Osteocyte (in vitro differentiated cells): ENCODE measurements around the gene OR2B3. TPM values are rescaled to one million over a fixed set of nuclear protein-coding genes. Genes with fewer than 3 reads are reported as not detected.
"Not testable (repeated sequence)": the region's sequence is repeated elsewhere in the genome, so short reads cannot be mapped to it uniquely, and the experiment has no call there.

Source experiments
- DNase-seq: peaks from one replicate; pipeline ENCODE4 v3.0.0; 2021; ENCODE audit warnings: mixed read lengths; ENCODE audit not compliant: unreplicated experiment; ENCODE audit errors: extremely low spot score
- H3K27ac Mint-ChIP-seq: one replicate; pipeline ENCODE4 v1.8.0; 2021; ENCODE audit warnings: mild to moderate bottlenecking, mixed read lengths; ENCODE audit not compliant: unreplicated experiment
- H3K27me3 Mint-ChIP-seq: one replicate; pipeline ENCODE4 v1.8.0; 2021; ENCODE audit warnings: mixed read lengths; ENCODE audit not compliant: unreplicated experiment
- H3K36me3 Mint-ChIP-seq: one replicate; pipeline ENCODE4 v1.8.0; 2021; ENCODE audit warnings: mixed read lengths; ENCODE audit not compliant: unreplicated experiment
- H3K4me1 Mint-ChIP-seq: one replicate; pipeline ENCODE4 v1.8.0; 2021; ENCODE audit warnings: mixed read lengths; ENCODE audit not compliant: unreplicated experiment
- H3K4me3 Mint-ChIP-seq: one replicate; pipeline ENCODE4 v1.8.0; 2021; ENCODE audit warnings: mild to moderate bottlenecking, moderate library complexity, mixed read lengths; ENCODE audit not compliant: unreplicated experiment
- H3K9me3 Mint-ChIP-seq: one replicate; pipeline ENCODE4 v1.8.0; 2021; ENCODE audit warnings: mixed read lengths; ENCODE audit not compliant: unreplicated experiment
- long read RNA-seq: library from polyadenylated mRNA; unstranded; transcript quantifications from one replicate; pipeline ENCODE4 v2.0.0, GENCODE V29; 2021
- total RNA-seq: library from RNA; stranded (reverse); gene quantifications from 2 replicates; pipeline ENCODE4 v1.2.1, GENCODE V29; 2021
- TF ChIP-seq, protein P1 (sequence below): fragments of 200-600 bp; sonication (generic); IDR thresholded peaks from 2 replicates; pipeline ENCODE4 v1.5.0; 2021; ENCODE audit warnings: antibody characterized with exemption, mild to moderate bottlenecking, moderate library complexity

The OR2B3 gene
- not detected in 2 replicates for total RNA-seq
- long read RNA-seq: 0 reads

DNA sequence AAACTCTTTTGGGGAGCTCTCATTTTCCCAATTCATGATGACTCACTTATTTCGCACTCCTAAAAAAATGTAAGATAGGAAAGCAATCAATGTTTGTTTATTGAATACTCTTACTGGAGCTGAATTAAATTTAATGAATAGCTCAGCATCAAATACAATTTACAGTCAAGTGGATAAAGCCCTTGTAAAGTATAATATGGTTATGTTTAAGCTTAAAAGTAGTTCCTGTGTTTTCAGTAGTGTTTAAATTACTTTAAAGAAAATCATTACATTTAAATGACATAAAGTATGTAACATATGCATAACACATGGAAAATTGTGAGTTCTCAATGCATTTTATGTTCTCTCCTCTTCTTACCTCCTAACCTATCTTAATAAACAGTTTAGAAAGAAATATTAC, at the start of gene OR2B3:
Gene OR2B3, minus strand, starts transcription at position 101 of the 400 bp plus-strand sequence. Its CDS starts 65 bp downstream, at position 36.
- no peak for DNase-seq
- H3K36me3 Mint-ChIP-seq: no peaks in the 10 kb centered on the region
- H3K4me3 Mint-ChIP-seq: no peak within 1 kb of the TSS
- no peaks in the 10 kb centered on the region for H3K9me3 Mint-ChIP-seq
- no peaks in the 10 kb centered on the region for H3K4me1 Mint-ChIP-seq
- TF ChIP-seq, protein P1, sequence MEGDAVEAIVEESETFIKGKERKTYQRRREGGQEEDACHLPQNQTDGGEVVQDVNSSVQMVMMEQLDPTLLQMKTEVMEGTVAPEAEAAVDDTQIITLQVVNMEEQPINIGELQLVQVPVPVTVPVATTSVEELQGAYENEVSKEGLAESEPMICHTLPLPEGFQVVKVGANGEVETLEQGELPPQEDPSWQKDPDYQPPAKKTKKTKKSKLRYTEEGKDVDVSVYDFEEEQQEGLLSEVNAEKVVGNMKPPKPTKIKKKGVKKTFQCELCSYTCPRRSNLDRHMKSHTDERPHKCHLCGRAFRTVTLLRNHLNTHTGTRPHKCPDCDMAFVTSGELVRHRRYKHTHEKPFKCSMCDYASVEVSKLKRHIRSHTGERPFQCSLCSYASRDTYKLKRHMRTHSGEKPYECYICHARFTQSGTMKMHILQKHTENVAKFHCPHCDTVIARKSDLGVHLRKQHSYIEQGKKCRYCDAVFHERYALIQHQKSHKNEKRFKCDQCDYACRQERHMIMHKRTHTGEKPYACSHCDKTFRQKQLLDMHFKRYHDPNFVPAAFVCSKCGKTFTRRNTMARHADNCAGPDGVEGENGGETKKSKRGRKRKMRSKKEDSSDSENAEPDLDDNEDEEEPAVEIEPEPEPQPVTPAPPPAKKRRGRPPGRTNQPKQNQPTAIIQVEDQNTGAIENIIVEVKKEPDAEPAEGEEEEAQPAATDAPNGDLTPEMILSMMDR: no peak
- H3K27ac Mint-ChIP-seq: no peak within 1 kb of the TSS
- H3K27me3 Mint-ChIP-seq: no peaks in the 10 kb centered on the region

DNA sequence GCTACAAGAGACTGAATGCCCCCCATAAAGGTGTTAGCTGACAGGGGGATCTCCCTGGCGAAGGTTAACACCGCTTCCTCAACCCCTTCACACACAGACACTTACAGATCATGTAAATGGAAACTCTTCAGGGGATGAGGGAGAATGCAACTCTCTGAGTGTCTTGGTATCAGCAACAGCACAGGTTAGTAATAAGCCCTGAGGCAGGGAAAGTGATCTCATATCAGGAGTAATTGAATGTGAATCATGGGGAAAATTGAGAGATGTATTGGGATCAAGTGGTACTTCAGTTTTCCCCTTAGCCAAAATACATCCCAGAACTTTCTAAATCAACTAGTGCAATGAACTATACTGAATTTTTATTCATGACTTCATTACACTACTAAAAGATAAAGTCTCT, 44.6 kb upstream of the OR2B3 start:
- no peaks in the 10 kb centered on the region for H3K36me3 Mint-ChIP-seq
- TF ChIP-seq, protein P1: no peak
- H3K4me3 Mint-ChIP-seq: no peak overlapping the region
- H3K27me3 Mint-ChIP-seq: peaks cover 5% of the 10 kb centered on the region
- no peaks in the 10 kb centered on the region for H3K9me3 Mint-ChIP-seq
- no peaks in the 10 kb centered on the region for H3K4me1 Mint-ChIP-seq
- no peak overlapping the region for H3K27ac Mint-ChIP-seq
- no peak for DNase-seq

- TF ChIP-seq, protein P1: no peak
- no peak overlapping the region for H3K27ac Mint-ChIP-seq
- H3K36me3 Mint-ChIP-seq: no peaks in the 10 kb centered on the region
- no peak for DNase-seq
- no peak overlapping the region for H3K4me3 Mint-ChIP-seq
- H3K4me1 Mint-ChIP-seq: no peaks in the 10 kb centered on the region
- H3K9me3 Mint-ChIP-seq: no peaks in the 10 kb centered on the region
- peaks cover 5% of the 10 kb centered on the region for H3K27me3 Mint-ChIP-seq
Measured at GRCh38 chr6:29130644-29131043, 43.5 kb upstream of the OR2B3 start.

GRCh38 chr6:29129326-29130012, 42.4 kb upstream of the OR2B3 start:
- Mint-ChIP-seq H3K9me3 (no peaks in the 10 kb centered on the region), H3K36me3 (no peaks in the 10 kb centered on the region), H3K4me1 (no peaks in the 10 kb centered on the region), H3K27me3 (peaks cover 5% of the 10 kb centered on the region), H3K4me3 (no peak overlapping the region), H3K27ac (no peak overlapping the region)
- TF ChIP-seq, protein P1: no peak
- DNase-seq: no peak

GRCh38 chr6:29114964-29115363, 27.9 kb upstream of the OR2B3 start:
- not testable (repeated sequence) for H3K4me3 Mint-ChIP-seq, H3K36me3 Mint-ChIP-seq, H3K27me3 Mint-ChIP-seq, H3K27ac Mint-ChIP-seq, H3K9me3 Mint-ChIP-seq, DNase-seq, H3K4me1 Mint-ChIP-seq
